SK-N-SH (cell line): ENCODE data around the gene TRPC3. TPM values are rescaled to one million over a fixed set of nuclear protein-coding genes. Genes with fewer than 3 reads are reported as not detected.

Experiments
- CTCF ChIA-PET: fragments of 300-600, 350-600 bp; formaldehyde crosslinking; extraction: SDS; loops from one replicate; lab custom pipeline; 2021; lab: Yijun Ruan, JAX
- POLR2A ChIA-PET: fragments of 350-600 bp; sonication (Branson Sonifier 250); formaldehyde crosslinking; extraction: SDS; loops from one replicate; lab custom pipeline; 2020; ENCODE audit warnings: antibody characterized with exemption, inconsistent platforms; lab: Yijun Ruan, JAX
- DNase-seq: peaks from one replicate; pipeline ENCODE4 v3.0.0; 2012
- H2AFZ ChIP-seq: fragments of 200-600 bp; sonication (generic); 2 replicates; pipeline ENCODE4 v1.8.1; 2016; ENCODE audit warnings: antibody characterized with exemption, mild to moderate bottlenecking, low read depth
- H3F3A ChIP-seq: fragments of 200-600 bp; sonication (generic); replicated peaks from 2 replicates; pipeline ENCODE3; 2016; ENCODE audit warnings: antibody characterized with exemption, mild to moderate bottlenecking; ENCODE audit not compliant: insufficient read depth
- H3K27ac ChIP-seq, 2 experiments: fragments of 200-500 bp in 1 of 2; fragments of 200-600 bp in 1 of 2; sonication (Bioruptor generic) in 1 of 2; sonication (generic), shearing (Covaris generic) in 1 of 2; 2 replicates each; pipeline versions ENCODE4 v1.5.1 to v1.6.1; 2014 to 2016; ENCODE audit warnings: low read depth in 2 of 2, inconsistent platforms in 1 of 2, low read length in 1 of 2, mild to moderate bottlenecking in 1 of 2, mixed read lengths in 1 of 2
- H3K27me3 ChIP-seq: fragments of 200-600 bp; sonication (generic), shearing (Covaris generic); 2 replicates; pipeline ENCODE4 v1.6.1; 2016; ENCODE audit warnings: mixed run types; ENCODE audit not compliant: insufficient read depth
- H3K36me3 ChIP-seq, 2 experiments: fragments of 200-500 bp in 1 of 2; fragments of 200-600 bp in 1 of 2; sonication (Bioruptor generic) in 1 of 2; sonication (generic) in 1 of 2; replicated peaks in 1 of 2; 2 replicates each; pipeline versions ENCODE3 to v1.5.1; 2014 to 2016; ENCODE audit warnings: low read length in 1 of 2, mild to moderate bottlenecking in 1 of 2; ENCODE audit not compliant: insufficient read depth in 2 of 2, control insufficient read depth in 1 of 2
- H3K4me1 ChIP-seq, 2 experiments: fragments of 200-500 bp in 1 of 2; fragments of 200-600 bp in 1 of 2; sonication (Bioruptor generic) in 1 of 2; sonication (generic), shearing (Covaris generic) in 1 of 2; 2 replicates each; pipeline versions ENCODE4 v1.5.1 to v1.6.1; 2014 to 2016; ENCODE audit warnings: low read depth in 1 of 2, low read length in 1 of 2, mixed run types in 1 of 2; ENCODE audit not compliant: insufficient read depth in 2 of 2, control insufficient read depth in 1 of 2
- H3K4me2 ChIP-seq: fragments of 200-600 bp; sonication (generic), shearing (Covaris generic); 2 replicates; pipeline ENCODE4 v1.6.1; 2017; ENCODE audit warnings: mixed run types
- H3K4me3 ChIP-seq, 2 experiments: fragments of 200-500 bp in 1 of 2; fragments of 200-600 bp in 1 of 2; sonication (Bioruptor generic) in 1 of 2; sonication (generic), shearing (Covaris generic) in 1 of 2; 2 replicates each; pipeline versions ENCODE4 v1.5.1 to v1.8.1; 2014 to 2016; ENCODE audit warnings: low read depth in 2 of 2, inconsistent platforms in 1 of 2, low read length in 1 of 2, mild to moderate bottlenecking in 1 of 2, mixed read lengths in 1 of 2, moderate library complexity in 1 of 2
- H3K79me2 ChIP-seq: fragments of 200-600 bp; sonication (generic); 2 replicates; pipeline ENCODE4 v1.8.1; 2017; ENCODE audit warnings: mild to moderate bottlenecking; ENCODE audit not compliant: insufficient read depth
- H3K9ac ChIP-seq: fragments of 200-600 bp; sonication (generic); 2 replicates; pipeline ENCODE4 v1.6.1; 2017; ENCODE audit warnings: mixed run types
- H3K9me2 ChIP-seq: fragments of 200-600 bp; sonication (generic); 2 replicates; pipeline ENCODE4 v1.6.1; 2017; ENCODE audit warnings: mixed run types
- H3K9me3 ChIP-seq: fragments of 200-600 bp; sonication (generic); 2 replicates; pipeline ENCODE4 v1.6.1; 2017; ENCODE audit warnings: mixed run types, mild to moderate bottlenecking, moderate library complexity
- H4K20me1 ChIP-seq: fragments of 200-600 bp; sonication (generic); 2 replicates; pipeline ENCODE4 v1.6.1; 2017; ENCODE audit warnings: mild to moderate bottlenecking, mixed run types; ENCODE audit not compliant: insufficient read depth
- ELF1 ChIP-seq: IDR thresholded peaks from 2 replicates; pipeline ENCODE4 v1.4.0; 2012
- MEF2A ChIP-seq: IDR thresholded peaks from 2 replicates; pipeline ENCODE4 v1.4.0; 2012; ENCODE audit warnings: low read depth, borderline replicate concordance
- MXI1 ChIP-seq: IDR thresholded peaks from 2 replicates; pipeline ENCODE4 v1.6.1; 2012; ENCODE audit warnings: mild to moderate bottlenecking, low read depth, low read length, improper control_type of control experiment
- NFIC ChIP-seq: IDR thresholded peaks from 2 replicates; pipeline ENCODE4 v1.4.0; 2012; ENCODE audit warnings: borderline replicate concordance
- NRF1 ChIP-seq: IDR thresholded peaks from 2 replicates; pipeline ENCODE4 v1.6.1; 2012; ENCODE audit warnings: low read depth, mild to moderate bottlenecking, low read length
- RAD21 ChIP-seq: IDR thresholded peaks from 2 replicates; pipeline ENCODE4 v1.6.1; 2012; ENCODE audit warnings: mild to moderate bottlenecking, low read length
- RCOR1 ChIP-seq: fragments of 150-350 bp; IDR thresholded peaks from 2 replicates; pipeline ENCODE4 v1.6.1; 2017; ENCODE audit warnings: antibody characterized with exemption, low read length
- RFX5 ChIP-seq: IDR thresholded peaks from 2 replicates; pipeline ENCODE4 v1.6.1; 2012; ENCODE audit warnings: mild to moderate bottlenecking, improper control_type of control experiment, low read length
- RXRA ChIP-seq: IDR thresholded peaks from 2 replicates; pipeline ENCODE4 v1.4.0; 2012; ENCODE audit warnings: low read depth, mild to moderate bottlenecking, borderline replicate concordance
- SIN3A ChIP-seq: IDR thresholded peaks from 2 replicates; pipeline ENCODE4 v1.6.1; 2012; ENCODE audit warnings: low read depth, mild to moderate bottlenecking, low read length, moderate library complexity, borderline replicate concordance
- SMC3 ChIP-seq: IDR thresholded peaks from 2 replicates; pipeline ENCODE4 v1.6.1; 2012; ENCODE audit warnings: low read depth, low read length, improper control_type of control experiment
- TCF12 ChIP-seq: IDR thresholded peaks from 2 replicates; pipeline ENCODE4 v1.4.0; 2012
- TEAD4 ChIP-seq: IDR thresholded peaks from 2 replicates; pipeline ENCODE4 v1.4.0; 2012; ENCODE audit warnings: mild to moderate bottlenecking, borderline replicate concordance; ENCODE audit not compliant: insufficient read depth
- YY1 ChIP-seq: IDR thresholded peaks from 2 replicates; pipeline ENCODE4 v1.4.0; 2012; ENCODE audit warnings: low read depth, mild to moderate bottlenecking
- WGBS: methylation state at CpG from one replicate; pipeline ENCODE4 v1.1.6; 2017; ENCODE audit warnings: low lambda C conversion rate; 5-methylcytosine and 5-hydroxymethylcytosine counted together
- polyA plus RNA-seq, 3 experiments: library from polyadenylated mRNA; depleted of rRNA; stranded (reverse); fragments of >200 nt; gene quantifications; 2 replicates each; pipeline ENCODE4 v1.2.3, GENCODE V29; 2012
- TF ChIP-seq, protein P1 (sequence below): fragments of 150-350 bp; IDR thresholded peaks from 2 replicates; pipeline ENCODE4 v1.6.1; 2017; ENCODE audit warnings: antibody characterized with exemption, low read length, low read depth, borderline replicate concordance
- TF ChIP-seq, protein P2 (sequence below): fragments of 200-600 bp; sonication (generic); IDR thresholded peaks from 2 replicates; pipeline ENCODE4 v1.6.1; 2017; ENCODE audit warnings: antibody characterized with exemption, mild to moderate bottlenecking, moderate library complexity
- TF ChIP-seq, protein P3 (sequence below): IDR thresholded peaks from 2 replicates; pipeline ENCODE4 v1.4.0; 2012; ENCODE audit warnings: low read depth, borderline replicate concordance
- TF ChIP-seq, protein P4 (sequence below): IDR thresholded peaks from 2 replicates; pipeline ENCODE4 v1.4.0; 2012; ENCODE audit warnings: low read depth, borderline replicate concordance

Gene TRPC3
- polyA plus RNA-seq, 1 of the 3 experiments (the other 2 are of a cell fraction), result not detected

DNA sequence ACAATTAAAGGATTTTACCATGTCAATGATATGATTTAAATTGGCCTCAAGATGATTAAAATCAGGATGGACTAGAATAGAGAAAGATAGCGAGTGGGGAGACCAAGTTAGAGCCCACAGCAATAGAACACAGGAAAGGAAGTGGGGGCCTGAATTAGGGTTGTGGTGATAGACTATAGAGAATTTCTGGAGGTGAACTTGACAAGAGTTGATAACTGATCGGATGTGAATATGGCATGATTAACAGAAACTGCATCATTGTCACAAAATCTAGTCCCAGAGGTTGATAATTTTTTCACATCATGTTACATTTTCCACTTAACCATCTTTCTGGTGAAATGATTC is 26.3 kb upstream of the TRPC3 start:
- Histone ChIP-seq H3K9me2 (no peaks in the 10 kb centered on the region), H3K27ac (no peak overlapping the region), H3K9ac (no peak overlapping the region), H2AFZ (no peak overlapping the region), H3K9me3 (no peaks in the 10 kb centered on the region), H3K4me2 (no peak overlapping the region), H3K4me3 (no peak overlapping the region), H3K4me1 (peaks cover 0 to 4% of the 10 kb centered on the region in 2 experiments; a peak in 1 of 4 replicates)
- ChIA-PET POLR2A (no interaction called here), CTCF (no interaction called here)
- DNase-seq, result no peak
- TF ChIP-seq SMC3 (no peak), TEAD4 (no peak), NRF1 (no peak), ELF1 (no peak), YY1 (no peak), RXRA (no peak), MXI1 (no peak), SIN3A (no peak)
- TF ChIP-seq, protein P1, sequence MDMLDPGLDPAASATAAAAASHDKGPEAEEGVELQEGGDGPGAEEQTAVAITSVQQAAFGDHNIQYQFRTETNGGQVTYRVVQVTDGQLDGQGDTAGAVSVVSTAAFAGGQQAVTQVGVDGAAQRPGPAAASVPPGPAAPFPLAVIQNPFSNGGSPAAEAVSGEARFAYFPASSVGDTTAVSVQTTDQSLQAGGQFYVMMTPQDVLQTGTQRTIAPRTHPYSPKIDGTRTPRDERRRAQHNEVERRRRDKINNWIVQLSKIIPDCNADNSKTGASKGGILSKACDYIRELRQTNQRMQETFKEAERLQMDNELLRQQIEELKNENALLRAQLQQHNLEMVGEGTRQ, result no peak
- TF ChIP-seq, protein P2, sequence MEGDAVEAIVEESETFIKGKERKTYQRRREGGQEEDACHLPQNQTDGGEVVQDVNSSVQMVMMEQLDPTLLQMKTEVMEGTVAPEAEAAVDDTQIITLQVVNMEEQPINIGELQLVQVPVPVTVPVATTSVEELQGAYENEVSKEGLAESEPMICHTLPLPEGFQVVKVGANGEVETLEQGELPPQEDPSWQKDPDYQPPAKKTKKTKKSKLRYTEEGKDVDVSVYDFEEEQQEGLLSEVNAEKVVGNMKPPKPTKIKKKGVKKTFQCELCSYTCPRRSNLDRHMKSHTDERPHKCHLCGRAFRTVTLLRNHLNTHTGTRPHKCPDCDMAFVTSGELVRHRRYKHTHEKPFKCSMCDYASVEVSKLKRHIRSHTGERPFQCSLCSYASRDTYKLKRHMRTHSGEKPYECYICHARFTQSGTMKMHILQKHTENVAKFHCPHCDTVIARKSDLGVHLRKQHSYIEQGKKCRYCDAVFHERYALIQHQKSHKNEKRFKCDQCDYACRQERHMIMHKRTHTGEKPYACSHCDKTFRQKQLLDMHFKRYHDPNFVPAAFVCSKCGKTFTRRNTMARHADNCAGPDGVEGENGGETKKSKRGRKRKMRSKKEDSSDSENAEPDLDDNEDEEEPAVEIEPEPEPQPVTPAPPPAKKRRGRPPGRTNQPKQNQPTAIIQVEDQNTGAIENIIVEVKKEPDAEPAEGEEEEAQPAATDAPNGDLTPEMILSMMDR, result no peak
- TF ChIP-seq, protein P3, sequence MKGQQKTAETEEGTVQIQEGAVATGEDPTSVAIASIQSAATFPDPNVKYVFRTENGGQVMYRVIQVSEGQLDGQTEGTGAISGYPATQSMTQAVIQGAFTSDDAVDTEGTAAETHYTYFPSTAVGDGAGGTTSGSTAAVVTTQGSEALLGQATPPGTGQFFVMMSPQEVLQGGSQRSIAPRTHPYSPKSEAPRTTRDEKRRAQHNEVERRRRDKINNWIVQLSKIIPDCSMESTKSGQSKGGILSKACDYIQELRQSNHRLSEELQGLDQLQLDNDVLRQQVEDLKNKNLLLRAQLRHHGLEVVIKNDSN, result no peak
- TF ChIP-seq, all 33 proteins: peak for 0
- Histone ChIP-seq H3K79me2 (no peaks in the 10 kb centered on the region), H3K36me3 (no peaks in the 10 kb centered on the region), H3F3A (no peaks in the 10 kb centered on the region), H4K20me1 (no peaks in the 10 kb centered on the region), H3K27me3 (no peaks in the 10 kb centered on the region)
- WGBS, result 14% methylated on average over 2 of the region's 2 CpGs

DNA sequence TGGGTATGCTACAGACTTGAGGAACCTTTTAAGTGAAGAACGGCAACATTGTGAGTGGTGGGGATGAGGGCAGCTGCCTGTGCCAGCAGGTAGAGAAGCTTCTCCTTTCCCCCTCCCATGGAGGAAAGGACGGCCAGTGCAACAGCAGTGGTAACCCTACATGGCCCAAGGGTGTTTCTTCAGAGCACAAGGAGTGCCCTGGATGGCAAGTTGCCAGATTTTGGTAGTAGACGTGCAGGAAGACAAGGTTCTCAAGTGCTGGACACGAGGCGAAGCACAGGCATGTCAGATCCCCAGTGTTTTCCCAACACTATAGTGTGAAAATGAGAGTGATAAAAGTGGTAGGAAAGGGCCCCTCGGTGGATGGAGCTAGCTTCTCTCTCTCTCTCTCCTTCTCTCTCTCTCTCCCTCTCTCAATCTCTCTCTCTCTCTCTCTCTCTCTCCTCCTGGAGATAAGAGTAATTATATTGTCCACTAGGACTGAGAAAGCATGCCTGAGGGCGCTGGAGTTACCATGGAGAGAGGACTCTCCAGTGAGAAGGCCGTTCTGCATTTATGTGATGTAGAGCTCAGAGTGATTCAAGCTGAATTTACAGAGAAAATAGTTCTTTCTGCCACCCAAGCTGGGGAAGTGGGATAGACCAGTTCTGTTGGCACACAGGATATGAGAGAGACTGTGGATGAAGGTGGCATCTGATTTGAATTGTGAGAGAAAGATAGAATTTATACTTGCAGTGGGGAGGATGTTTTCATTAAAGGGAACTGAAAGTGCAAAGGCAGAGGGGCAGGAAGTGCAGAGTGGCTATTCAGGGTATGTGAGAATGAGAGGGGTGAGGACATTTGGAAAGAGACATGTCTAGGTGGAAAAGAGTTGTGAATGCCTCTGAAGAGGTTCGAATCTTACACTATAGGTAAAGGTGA is 25.7 kb upstream of the TRPC3 start:
- no peak overlapping the region for H3K27ac ChIP-seq
- H3K4me1 ChIP-seq, result peaks cover 0 to 4% of the 10 kb centered on the region in 2 experiments; a peak in 1 of 4 replicates
- no peak overlapping the region for H2AFZ ChIP-seq
- H4K20me1 ChIP-seq, result no peaks in the 10 kb centered on the region
- no peak overlapping the region for H3K9ac ChIP-seq
- TF ChIP-seq MXI1 (no peak), SMC3 (no peak), ELF1 (no peak), RXRA (no peak), RAD21 (no peak), SIN3A (no peak), RCOR1 (no peak), MEF2A (no peak), NFIC (no peak), TCF12 (no peak), RFX5 (no peak)
- TF ChIP-seq, protein P3, result no peak
- TF ChIP-seq, protein P1, result no peak
- TF ChIP-seq, protein P4, sequence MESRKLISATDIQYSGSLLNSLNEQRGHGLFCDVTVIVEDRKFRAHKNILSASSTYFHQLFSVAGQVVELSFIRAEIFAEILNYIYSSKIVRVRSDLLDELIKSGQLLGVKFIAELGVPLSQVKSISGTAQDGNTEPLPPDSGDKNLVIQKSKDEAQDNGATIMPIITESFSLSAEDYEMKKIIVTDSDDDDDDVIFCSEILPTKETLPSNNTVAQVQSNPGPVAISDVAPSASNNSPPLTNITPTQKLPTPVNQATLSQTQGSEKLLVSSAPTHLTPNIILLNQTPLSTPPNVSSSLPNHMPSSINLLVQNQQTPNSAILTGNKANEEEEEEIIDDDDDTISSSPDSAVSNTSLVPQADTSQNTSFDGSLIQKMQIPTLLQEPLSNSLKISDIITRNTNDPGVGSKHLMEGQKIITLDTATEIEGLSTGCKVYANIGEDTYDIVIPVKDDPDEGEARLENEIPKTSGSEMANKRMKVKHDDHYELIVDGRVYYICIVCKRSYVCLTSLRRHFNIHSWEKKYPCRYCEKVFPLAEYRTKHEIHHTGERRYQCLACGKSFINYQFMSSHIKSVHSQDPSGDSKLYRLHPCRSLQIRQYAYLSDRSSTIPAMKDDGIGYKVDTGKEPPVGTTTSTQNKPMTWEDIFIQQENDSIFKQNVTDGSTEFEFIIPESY, result no peak
- H3K4me2 ChIP-seq, result 0 out of 2 replicates have a peak overlapping the region, but pooled peaks have one; percentile 26
- 5% methylated on average over 9 of the region's 9 CpGs for whole genome bisulfite sequencing
- DNase-seq, result no peak
- H3F3A ChIP-seq, result no peaks in the 10 kb centered on the region
- no peaks in the 10 kb centered on the region for H3K27me3 ChIP-seq
- no peaks in the 10 kb centered on the region for H3K9me2 ChIP-seq
- no peaks in the 10 kb centered on the region for H3K36me3 ChIP-seq
- H3K9me3 ChIP-seq, result no peaks in the 10 kb centered on the region
- POLR2A ChIA-PET, result no interaction called here
- H3K79me2 ChIP-seq, result no peaks in the 10 kb centered on the region
- no peak overlapping the region for H3K4me3 ChIP-seq
- CTCF ChIA-PET, result no interaction called here
